ENCODE data around the gene MAN2A1.
A peak's percentile ranks its signal among the peaks of the same experiment; 100 is the strongest.

The MAN2A1 gene

GRCh38 chr5:109689740-109690241 lies at the start of gene MAN2A1:
Gene MAN2A1, plus strand, starts transcription at chr5:109689927. Its CDS starts 491 bp downstream, at chr5:109690418.
- DNase-seq (ENCODE audit: low read depth), result peak; percentile 47

GRCh38 chr5:109640976-109641375 lies 48.8 kb upstream of the MAN2A1 start:
- DNase-seq (ENCODE audit: low read depth), result no peak

GRCh38 chr5:109643791-109644350 lies 45.9 kb upstream of the MAN2A1 start:
- no peak for DNase-seq (ENCODE audit: low read depth)

GRCh38 chr5:109644829-109645228 lies 44.9 kb upstream of the MAN2A1 start:
- no peak for DNase-seq (ENCODE audit: low read depth)

- DNase-seq (ENCODE audit: low read depth), result no peak
Measured at GRCh38 chr5:109645707-109646192, 44.0 kb upstream of the MAN2A1 start.

- no peak for DNase-seq (ENCODE audit: low read depth)
Measured at GRCh38 chr5:109649318-109649717, 40.4 kb upstream of the MAN2A1 start.

- no peak for DNase-seq (ENCODE audit: low read depth)
Measured at GRCh38 chr5:109650493-109650892, 39.2 kb upstream of the MAN2A1 start.

GRCh38 chr5:109652096-109652495 lies 37.6 kb upstream of the MAN2A1 start:
- no peak for DNase-seq (ENCODE audit: low read depth)

GRCh38 chr5:109653042-109653441 lies 36.7 kb upstream of the MAN2A1 start:
- no peak for DNase-seq (ENCODE audit: low read depth)

GRCh38 chr5:109653561-109654239 lies 36.0 kb upstream of the MAN2A1 start:
- DNase-seq (ENCODE audit: low read depth), result no peak

GRCh38 chr5:109654455-109654854 lies 35.3 kb upstream of the MAN2A1 start:
- DNase-seq (ENCODE audit: low read depth), result no peak

- DNase-seq (ENCODE audit: low read depth), result no peak
Measured at GRCh38 chr5:109655841-109656240, 33.9 kb upstream of the MAN2A1 start.

GRCh38 chr5:109656829-109657228 lies 32.9 kb upstream of the MAN2A1 start:
- peak; percentile 95 for DNase-seq (ENCODE audit: low read depth)

GRCh38 chr5:109659901-109660300 lies 29.8 kb upstream of the MAN2A1 start:
- no peak for DNase-seq (ENCODE audit: low read depth)

- DNase-seq (ENCODE audit: low read depth), result no peak
Measured at GRCh38 chr5:109660301-109660700, 29.4 kb upstream of the MAN2A1 start.

GRCh38 chr5:109668237-109668636 lies 21.5 kb upstream of the MAN2A1 start:
- DNase-seq (ENCODE audit: low read depth), result no peak

GRCh38 chr5:109668668-109669422 lies 20.9 kb upstream of the MAN2A1 start:
- DNase-seq (ENCODE audit: low read depth), result no peak

GRCh38 chr5:109669991-109670706 lies 19.6 kb upstream of the MAN2A1 start:
- no peak for DNase-seq (ENCODE audit: low read depth)

GRCh38 chr5:109671136-109671535 lies 18.6 kb upstream of the MAN2A1 start:
- no peak for DNase-seq (ENCODE audit: low read depth)

GRCh38 chr5:109674596-109674995 lies 15.1 kb upstream of the MAN2A1 start:
- no peak for DNase-seq (ENCODE audit: low read depth)

- DNase-seq (ENCODE audit: low read depth), result no peak
Measured at GRCh38 chr5:109676920-109677319, 12.8 kb upstream of the MAN2A1 start.

- no peak for DNase-seq (ENCODE audit: low read depth)
Measured at GRCh38 chr5:109678447-109678846, 11.3 kb upstream of the MAN2A1 start.

All from stromal cell of bone marrow (primary cell).